HepG2 (cell line): Measurements from ENCODE around the gene DNAJA2. TPM values are rescaled to one million over a fixed set of nuclear protein-coding genes. Genes with fewer than 3 reads are reported as not detected.
A peak's percentile ranks its signal among the peaks of the same experiment; 100 is the strongest.

Source experiments
- AKAP8 ChIP-seq: sonication (generic); formaldehyde crosslinking; IDR thresholded peaks from 2 replicates; pipeline ENCODE4 v1.5.1; 2020; ENCODE audit warnings: mild to moderate bottlenecking, missing genetic modification reagents
- FOXC1 ChIP-seq: sonication (generic); formaldehyde crosslinking; IDR thresholded peaks from 2 replicates; pipeline ENCODE4 v1.8.0; 2022; ENCODE audit warnings: mild to moderate bottlenecking, missing genetic modification reagents, borderline replicate concordance
- GMEB2 ChIP-seq: IDR thresholded peaks from 2 replicates; pipeline ENCODE4 v1.6.1; 2016; ENCODE audit warnings: missing biosample characterization, missing genetic modification reagents, low read depth
- HNF1A ChIP-seq, 2 experiments: sonication (generic) in 1 of 2; formaldehyde crosslinking in 1 of 2; IDR thresholded peaks; 2 replicates each; pipeline versions ENCODE4 v1.4.0 to v1.6.1; 2016 to 2020; ENCODE audit warnings: borderline replicate concordance in 1 of 2, low read depth in 1 of 2, mild to moderate bottlenecking in 1 of 2, missing genetic modification reagents in 1 of 2
- HNF1B ChIP-seq: sonication (generic); formaldehyde crosslinking; IDR thresholded peaks from 2 replicates; pipeline ENCODE4 v1.5.1; 2020; ENCODE audit warnings: mild to moderate bottlenecking, moderate library complexity, missing genetic modification reagents
- KAT2B ChIP-seq: fragments of 150-350 bp; IDR thresholded peaks from 2 replicates; pipeline ENCODE4 v1.6.1; 2014; ENCODE audit warnings: low read depth, low read length, borderline replicate concordance
- KMT2A ChIP-seq: sonication (generic); formaldehyde crosslinking; IDR thresholded peaks from 2 replicates; pipeline ENCODE4 v1.4.0; 2020; ENCODE audit warnings: missing genetic modification reagents
- NONO ChIP-seq, 2 experiments: fragments of 450-650 bp in 1 of 2; sonication (generic) in 1 of 2; formaldehyde crosslinking in 1 of 2; IDR thresholded peaks in 1 of 2; conservative IDR thresholded peaks in 1 of 2; 2 replicates each; pipeline versions ENCODE4 v1.6.1 to v1.8.0; 2017 to 2022; ENCODE audit warnings: mild to moderate bottlenecking in 1 of 2, missing genetic modification reagents in 1 of 2, moderate library complexity in 1 of 2
- REPIN1 ChIP-seq: sonication (generic); formaldehyde crosslinking; IDR thresholded peaks from 2 replicates; pipeline ENCODE4 v1.8.0; 2022; ENCODE audit warnings: missing genetic modification reagents, low read depth, mild to moderate bottlenecking, borderline replicate concordance
- SRF ChIP-seq: IDR thresholded peaks from 2 replicates; pipeline ENCODE4 v1.6.1; 2011; ENCODE audit warnings: mild to moderate bottlenecking, low read depth, low read length, moderate library complexity
- ZBTB20 ChIP-seq: sonication (generic); formaldehyde crosslinking; IDR thresholded peaks from 2 replicates; pipeline ENCODE4 v1.8.1; 2023; ENCODE audit warnings: missing genetic modification reagents, low read depth, mild to moderate bottlenecking, borderline replicate concordance
- ZNF468 ChIP-seq: sonication (generic); formaldehyde crosslinking; IDR thresholded peaks from 2 replicates; pipeline ENCODE4 v1.8.0; 2022; ENCODE audit warnings: mild to moderate bottlenecking, moderate library complexity, missing genetic modification reagents
- ZNF678 ChIP-seq: sonication (generic); formaldehyde crosslinking; IDR thresholded peaks from 2 replicates; pipeline ENCODE4 v1.4.0; 2020; ENCODE audit warnings: mild to moderate bottlenecking, missing genetic modification reagents
- ZNF781 ChIP-seq: sonication (generic); formaldehyde crosslinking; IDR thresholded peaks from 2 replicates; pipeline ENCODE4 v1.5.1; 2020; ENCODE audit warnings: borderline replicate concordance, mild to moderate bottlenecking, missing genetic modification reagents; ENCODE audit errors: not compliant biosample characterization
- polyA plus RNA-seq, 8 experiments: library from polyadenylated mRNA; depleted of rRNA in 3 of 8; stranded (reverse) in 7 of 8; unstranded in 1 of 8; fragments of >200 nt; fragmentation: Illumina TruSeq in 4 of 8; extraction: Trizol in 4 of 8; gene quantifications; 2 replicates each; pipeline versions ENCODE4 v1.2.1 to v1.2.3, GENCODE V29; 2011 to 2016; ENCODE audit warnings: low read depth in 4 of 8, missing spikeins in 1 of 8, mixed read lengths in 1 of 8; ENCODE audit not compliant: insufficient read depth in 1 of 8
- total RNA-seq, 5 experiments: library from RNA; depleted of rRNA; stranded (reverse); fragments of >200 nt; fragmentation: Illumina TruSeq; extraction: Trizol; gene quantifications; 2 replicates each; pipeline ENCODE4 v1.2.3, GENCODE V29; 2016; ENCODE audit warnings: low read depth in 1 of 5
- TF ChIP-seq, protein P1 (sequence below): IDR thresholded peaks from 2 replicates; pipeline ENCODE4 v1.6.1; 2016; ENCODE audit warnings: missing compliant biosample characterization, missing genetic modification reagents, borderline replicate concordance
- TF ChIP-seq, protein P2 (sequence below): sonication (generic); formaldehyde crosslinking; IDR thresholded peaks from 2 replicates; pipeline ENCODE4 v1.8.0; 2022; ENCODE audit warnings: missing genetic modification reagents, mild to moderate bottlenecking, borderline replicate concordance

The DNAJA2 gene
- total and polyA plus RNA-seq, 2 of the 13 experiments (the other 11 are each of a cell fraction or from before 2014, with no cell fraction given): 25.4 to 176 TPM

DNA sequence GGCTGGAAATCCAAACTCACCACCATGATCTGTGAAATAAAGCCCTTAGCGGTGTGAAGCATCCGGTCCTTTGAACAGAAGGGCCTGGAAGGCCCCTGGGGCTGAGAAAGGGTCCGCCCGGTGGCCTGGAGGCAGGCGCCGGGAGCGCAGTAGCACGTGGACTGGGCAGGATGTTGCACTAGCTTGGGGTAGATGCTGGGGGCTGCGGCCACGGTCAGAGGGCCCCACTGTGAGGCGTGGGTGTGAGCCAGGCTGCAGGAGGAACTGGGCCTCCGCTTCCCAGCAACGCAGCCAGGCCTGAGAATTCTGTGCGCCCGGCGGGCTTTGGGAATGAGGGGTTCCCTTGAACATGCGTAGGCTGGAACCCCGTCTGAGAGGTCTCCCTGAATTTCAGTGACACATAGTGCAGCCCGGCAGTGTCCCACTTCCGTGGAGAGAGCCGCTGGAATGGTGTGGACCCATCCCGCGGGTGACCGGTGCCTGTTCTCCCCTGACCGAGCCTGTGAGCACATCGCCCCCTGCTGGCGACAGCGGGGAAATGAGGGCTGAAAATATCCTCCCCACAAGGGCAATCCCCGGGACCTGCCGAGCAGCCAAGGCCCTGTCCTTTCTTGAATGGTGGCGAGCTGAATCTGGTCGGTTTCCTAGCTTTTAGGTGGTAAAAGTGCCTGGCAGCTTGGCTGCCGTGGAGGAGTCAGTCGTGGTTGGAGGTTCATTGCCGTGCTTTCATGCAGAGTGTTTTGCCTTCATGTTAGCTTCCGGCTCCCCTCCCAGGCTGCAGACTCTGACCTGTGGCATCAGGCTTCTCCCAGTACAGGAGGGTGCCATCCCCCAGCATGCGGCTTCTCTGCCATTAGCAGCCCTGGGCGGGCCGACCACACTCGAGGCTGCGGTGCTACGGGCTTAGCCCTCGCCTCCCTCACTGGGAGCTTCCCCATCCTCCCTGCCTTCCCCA is 43.8 kb downstream of the DNAJA2 start (continued):
- TF ChIP-seq, protein P1, sequence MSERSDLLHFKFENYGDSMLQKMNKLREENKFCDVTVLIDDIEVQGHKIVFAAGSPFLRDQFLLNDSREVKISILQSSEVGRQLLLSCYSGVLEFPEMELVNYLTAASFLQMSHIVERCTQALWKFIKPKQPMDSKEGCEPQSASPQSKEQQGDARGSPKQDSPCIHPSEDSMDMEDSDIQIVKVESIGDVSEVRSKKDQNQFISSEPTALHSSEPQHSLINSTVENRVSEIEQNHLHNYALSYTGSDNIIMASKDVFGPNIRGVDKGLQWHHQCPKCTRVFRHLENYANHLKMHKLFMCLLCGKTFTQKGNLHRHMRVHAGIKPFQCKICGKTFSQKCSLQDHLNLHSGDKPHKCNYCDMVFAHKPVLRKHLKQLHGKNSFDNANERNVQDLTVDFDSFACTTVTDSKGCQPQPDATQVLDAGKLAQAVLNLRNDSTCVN (CRISPR knock-in tag): no peak; the same call in 1 of the 2 replicates
- TF ChIP-seq, protein P2, sequence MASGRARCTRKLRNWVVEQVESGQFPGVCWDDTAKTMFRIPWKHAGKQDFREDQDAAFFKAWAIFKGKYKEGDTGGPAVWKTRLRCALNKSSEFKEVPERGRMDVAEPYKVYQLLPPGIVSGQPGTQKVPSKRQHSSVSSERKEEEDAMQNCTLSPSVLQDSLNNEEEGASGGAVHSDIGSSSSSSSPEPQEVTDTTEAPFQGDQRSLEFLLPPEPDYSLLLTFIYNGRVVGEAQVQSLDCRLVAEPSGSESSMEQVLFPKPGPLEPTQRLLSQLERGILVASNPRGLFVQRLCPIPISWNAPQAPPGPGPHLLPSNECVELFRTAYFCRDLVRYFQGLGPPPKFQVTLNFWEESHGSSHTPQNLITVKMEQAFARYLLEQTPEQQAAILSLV: no peak
- peak; percentile 94 for TF ChIP-seq AKAP8 (CRISPR knock-in tag)
- TF ChIP-seq ZNF678 (CRISPR knock-in tag): no peak
- no peak for TF ChIP-seq NONO (IDR thresholded peaks at IDR 0.05)
- TF ChIP-seq NONO (CRISPR knock-in tag; conservative IDR thresholded peaks at IDR 0.05): 0 out of 2 replicates have a peak, but pooled peaks have one; percentile 43
- TF ChIP-seq ZNF781 (CRISPR knock-in tag): no peak
- no peak for TF ChIP-seq ZNF468 (CRISPR knock-in tag)
- 0 out of 2 replicates have a peak, but pooled peaks have one; percentile 30 for TF ChIP-seq HNF1B (CRISPR knock-in tag)
- no peak for TF ChIP-seq KAT2B
- TF ChIP-seq GMEB2: no peak
- TF ChIP-seq FOXC1 (CRISPR knock-in tag): peak; percentile 55; the same call in 1 of the 2 replicates
- TF ChIP-seq SRF: peak; percentile 13; the same call in 1 of the 2 replicates
- TF ChIP-seq ZBTB20 (CRISPR knock-in tag): peak; percentile 33; the same call in 1 of the 2 replicates
- no peak for TF ChIP-seq KMT2A (CRISPR knock-in tag)
- TF ChIP-seq REPIN1 (CRISPR knock-in tag): peak; percentile 53; the same call in 1 of the 2 replicates
- no peak for TF ChIP-seq HNF1A (IDR thresholded peaks at IDR 0.05; ENCODE audit: low read depth)
- no peak for TF ChIP-seq HNF1A (CRISPR knock-in tag; IDR thresholded peaks at IDR 0.05; ENCODE audit: borderline replicate concordance)
